Thyroid gland (tissue), 4 donors: ENCODE results near the gene TSPYL6.

Experiments used
- POLR2A ChIP-seq, 2 donors: fragments of 450-650 bp; IDR thresholded peaks; one replicate each; pipeline ENCODE4 v1.6.1; 2017; ENCODE audit warnings: antibody characterized with exemption in 2 of 2, mild to moderate bottlenecking in 2 of 2, moderate library complexity in 1 of 2
- TF ChIP-seq, protein P1 (sequence below), 6 experiments: fragments of 200-600 bp in 3 of 6; fragments of 450-650 bp in 3 of 6; sonication (generic) in 3 of 6; IDR thresholded peaks; one replicate each; pipeline ENCODE4 v1.5.1; 2016 to 2019; ENCODE audit warnings: antibody characterized with exemption in 6 of 6, mild to moderate bottlenecking in 2 of 6, inconsistent platforms in 1 of 6, moderate library complexity in 1 of 6

DNA sequence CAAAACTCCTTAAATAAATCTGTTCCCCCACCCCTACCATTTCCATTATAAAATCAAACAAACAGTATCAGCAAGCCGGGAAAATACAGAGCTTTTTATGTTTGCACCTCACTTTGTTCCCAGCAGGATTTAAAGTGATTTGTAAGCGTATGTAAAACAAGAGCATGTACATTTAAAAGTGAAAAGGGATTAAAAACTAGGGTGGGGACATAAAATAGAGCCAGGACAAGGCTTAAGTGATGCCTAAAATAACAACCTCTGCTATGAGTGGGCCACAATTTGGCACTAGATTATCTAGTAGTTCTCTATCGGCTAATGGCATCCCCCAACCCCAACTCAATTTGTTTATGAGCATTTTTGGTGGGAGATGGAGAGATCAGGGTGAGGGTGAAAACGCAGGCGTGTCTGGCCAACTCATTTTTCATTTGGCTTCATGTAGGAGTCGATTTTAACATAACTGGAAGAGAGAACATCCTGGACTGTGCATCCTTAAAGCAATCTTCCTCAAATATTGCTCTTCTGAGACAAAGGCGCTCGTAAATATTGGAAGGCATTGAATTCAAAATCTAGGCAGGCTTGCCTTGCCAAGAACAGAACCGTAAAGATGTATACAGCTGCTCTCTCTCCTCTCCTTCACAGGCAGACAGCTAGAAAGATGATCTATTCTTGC is 34.5 kb upstream of the TSPYL6 start:
- TF ChIP-seq, protein P1, sequence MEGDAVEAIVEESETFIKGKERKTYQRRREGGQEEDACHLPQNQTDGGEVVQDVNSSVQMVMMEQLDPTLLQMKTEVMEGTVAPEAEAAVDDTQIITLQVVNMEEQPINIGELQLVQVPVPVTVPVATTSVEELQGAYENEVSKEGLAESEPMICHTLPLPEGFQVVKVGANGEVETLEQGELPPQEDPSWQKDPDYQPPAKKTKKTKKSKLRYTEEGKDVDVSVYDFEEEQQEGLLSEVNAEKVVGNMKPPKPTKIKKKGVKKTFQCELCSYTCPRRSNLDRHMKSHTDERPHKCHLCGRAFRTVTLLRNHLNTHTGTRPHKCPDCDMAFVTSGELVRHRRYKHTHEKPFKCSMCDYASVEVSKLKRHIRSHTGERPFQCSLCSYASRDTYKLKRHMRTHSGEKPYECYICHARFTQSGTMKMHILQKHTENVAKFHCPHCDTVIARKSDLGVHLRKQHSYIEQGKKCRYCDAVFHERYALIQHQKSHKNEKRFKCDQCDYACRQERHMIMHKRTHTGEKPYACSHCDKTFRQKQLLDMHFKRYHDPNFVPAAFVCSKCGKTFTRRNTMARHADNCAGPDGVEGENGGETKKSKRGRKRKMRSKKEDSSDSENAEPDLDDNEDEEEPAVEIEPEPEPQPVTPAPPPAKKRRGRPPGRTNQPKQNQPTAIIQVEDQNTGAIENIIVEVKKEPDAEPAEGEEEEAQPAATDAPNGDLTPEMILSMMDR (IDR thresholded peaks at IDR 0.05) = no peak
- TF ChIP-seq POLR2A (IDR thresholded peaks at IDR 0.05) = no peak
